Activated CD8-positive, alpha-beta memory T cell treated with anti-CD3 and anti-CD28 coated beads, Interleukin-2, amount 10 ng/mL, durations not matched to agents 7 days and 5 days (primary cell): ENCODE data around the gene DBNDD2. TPM values are rescaled to one million over a fixed set of nuclear protein-coding genes. Genes with fewer than 3 reads are reported as not detected.

Experiments
- ATAC-seq: fragments of 150-1000 bp; cut with Tn5 transposase; one replicate; pipeline ENCODE4 v1.10.0; 2021; ENCODE audit warnings: moderate library complexity
- CTCF ChIA-PET: fragments of 350-600 bp; sonication (Branson Sonifier 250); formaldehyde crosslinking; loops from one replicate; lab custom pipeline; 2021; ENCODE audit warnings: antibody characterized with exemption; lab: Charles Lee
- DNase-seq: peaks from one replicate; pipeline ENCODE4 v3.0.0-alpha.2; 2020
- H3K27ac Mint-ChIP-seq: one replicate; pipeline ENCODE4 v1.8.0; 2021; ENCODE audit warnings: mild to moderate bottlenecking, mixed read lengths
- H3K27me3 Mint-ChIP-seq: one replicate; pipeline ENCODE4 v1.8.0; 2021; ENCODE audit warnings: mixed read lengths
- H3K36me3 Mint-ChIP-seq: one replicate; pipeline ENCODE4 v1.8.0; 2021; ENCODE audit warnings: mild to moderate bottlenecking, mixed read lengths
- H3K4me1 Mint-ChIP-seq: one replicate; pipeline ENCODE4 v1.8.0; 2021; ENCODE audit warnings: mixed read lengths
- H3K4me3 Mint-ChIP-seq: one replicate; pipeline ENCODE4 v1.8.0; 2021; ENCODE audit warnings: mild to moderate bottlenecking, moderate library complexity, mixed read lengths
- H3K9me3 Mint-ChIP-seq: one replicate; pipeline ENCODE4 v1.8.0; 2022; ENCODE audit warnings: low read depth, mixed read lengths
- total RNA-seq, 2 experiments: library from RNA; stranded (reverse); gene quantifications; one replicate each; pipeline ENCODE4 v1.2.3, GENCODE V29; 2021

Gene DBNDD2
- total RNA-seq, 2 experiments from 2014 or later: 6.6 to 9.7 TPM

- no peak for DNase-seq
- CTCF ChIA-PET: interaction anchor here (2.5 to 14.2 kb wide), 2 partner anchors 10 to 59 kb away, joined by 15 to 478 read pairs; partner anchors contain the start of gene SYS1
- no peak overlapping the region for H3K4me3 Mint-ChIP-seq
- peaks cover 13% of the 10 kb centered on the region for H3K4me1 Mint-ChIP-seq
- no peaks in the 10 kb centered on the region for H3K27me3 Mint-ChIP-seq
- no peaks in the 10 kb centered on the region for H3K9me3 Mint-ChIP-seq
- peaks cover 20% of the 10 kb centered on the region for H3K36me3 Mint-ChIP-seq
- H3K27ac Mint-ChIP-seq: peak overlapping the region; percentile 19
- no peak for ATAC-seq
These were observed 19.4 kb downstream of the DBNDD2 start for GRCh38 chr20:45427236-45428149.

DNA sequence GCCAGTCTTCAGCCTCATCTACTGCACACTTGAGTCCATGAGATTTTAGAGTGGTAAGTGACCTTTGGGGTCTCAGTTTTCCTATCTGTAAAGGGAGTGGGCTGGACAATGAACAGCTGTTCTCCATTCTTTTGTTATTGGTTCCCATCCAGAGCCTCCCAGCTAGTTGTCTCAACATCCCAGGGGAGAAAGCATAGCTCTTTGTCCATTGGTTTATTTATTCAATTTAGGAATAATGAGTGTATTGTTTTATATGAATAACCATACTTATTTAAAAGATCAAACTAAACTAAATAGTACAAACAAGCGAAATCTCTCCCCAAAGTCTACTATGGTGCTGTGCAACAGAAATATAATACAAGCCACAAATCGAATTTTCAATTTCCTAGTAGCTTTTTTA lies 21.5 kb downstream of the DBNDD2 start:
- no peak overlapping the region for H3K27ac Mint-ChIP-seq
- ATAC-seq (no peak), DNase-seq (no peak)
- no peak overlapping the region for H3K4me3 Mint-ChIP-seq
- no peaks in the 10 kb centered on the region for H3K9me3 Mint-ChIP-seq
- CTCF ChIA-PET: interaction anchor here (1.0 to 14.2 kb wide), 4 partner anchors 14 to 118 kb away, joined by 3 to 478 read pairs (median 4); partner anchors contain the start of genes PIGT and SYS1
- H3K27me3 Mint-ChIP-seq: no peaks in the 10 kb centered on the region
- peaks cover 17% of the 10 kb centered on the region for H3K4me1 Mint-ChIP-seq
- H3K36me3 Mint-ChIP-seq: peaks cover 15% of the 10 kb centered on the region

GRCh38 chr20:45432294-45432693 lies 24.2 kb downstream of the DBNDD2 start:
- Mint-ChIP-seq H3K27me3 (no peaks in the 10 kb centered on the region), H3K9me3 (no peaks in the 10 kb centered on the region), H3K27ac (peak overlapping the region; percentile 45), H3K4me1 (peaks cover 28% of the 10 kb centered on the region), H3K36me3 (peaks cover 12% of the 10 kb centered on the region), H3K4me3 (no peak overlapping the region)
- CTCF ChIA-PET: interaction anchor here (0.7 to 14.2 kb wide), 4 partner anchors 11 to 114 kb away, joined by 3 to 478 read pairs (median 6); partner anchors contain the start of gene SYS1
- DNase-seq (peak; percentile 50), ATAC-seq (no peak)

GRCh38 chr20:45433316-45433715 lies 25.2 kb downstream of the DBNDD2 start:
- Mint-ChIP-seq H3K4me3 (no peak overlapping the region), H3K4me1 (peaks cover 28% of the 10 kb centered on the region), H3K9me3 (no peaks in the 10 kb centered on the region), H3K36me3 (peaks cover 12% of the 10 kb centered on the region), H3K27ac (no peak overlapping the region), H3K27me3 (no peaks in the 10 kb centered on the region)
- ATAC-seq (no peak), DNase-seq (no peak)
- CTCF ChIA-PET: interaction anchor here (2.1 to 14.2 kb wide), 2 partner anchors 65 to 115 kb away, joined by 6 to 478 read pairs; partner anchors contain the start of gene SYS1

DNA sequence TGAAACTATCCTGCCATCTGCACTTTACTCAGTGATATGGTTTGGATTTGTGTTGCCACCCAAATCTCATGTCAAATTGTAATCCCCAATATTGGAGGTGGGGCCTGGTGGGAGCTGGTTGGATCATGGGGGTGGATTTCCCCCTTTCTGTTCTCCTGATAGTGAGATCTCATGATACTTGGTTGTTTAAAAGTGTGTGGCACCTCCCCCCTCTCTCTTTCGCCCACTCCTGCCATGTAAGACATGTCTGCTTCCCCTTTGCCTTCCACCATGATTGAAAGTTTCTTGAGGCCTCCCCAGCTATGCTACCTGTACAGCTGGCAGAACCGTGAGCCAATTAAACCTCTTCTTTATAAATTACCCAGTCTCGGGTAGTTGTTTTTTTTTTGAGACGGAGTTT lies 25.9 kb downstream of the DBNDD2 start:
- Mint-ChIP-seq H3K4me1 (peaks cover 28% of the 10 kb centered on the region), H3K36me3 (peaks cover 12% of the 10 kb centered on the region), H3K27me3 (no peaks in the 10 kb centered on the region), H3K9me3 (no peaks in the 10 kb centered on the region), H3K4me3 (no peak overlapping the region), H3K27ac (peak overlapping the region; percentile 11)
- DNase-seq (no peak), ATAC-seq (no peak)
- CTCF ChIA-PET: interaction anchor here (4.4 to 14.2 kb wide), 2 partner anchors 66 to 122 kb away, joined by 26 to 478 read pairs; partner anchors contain the start of gene SYS1

DNA sequence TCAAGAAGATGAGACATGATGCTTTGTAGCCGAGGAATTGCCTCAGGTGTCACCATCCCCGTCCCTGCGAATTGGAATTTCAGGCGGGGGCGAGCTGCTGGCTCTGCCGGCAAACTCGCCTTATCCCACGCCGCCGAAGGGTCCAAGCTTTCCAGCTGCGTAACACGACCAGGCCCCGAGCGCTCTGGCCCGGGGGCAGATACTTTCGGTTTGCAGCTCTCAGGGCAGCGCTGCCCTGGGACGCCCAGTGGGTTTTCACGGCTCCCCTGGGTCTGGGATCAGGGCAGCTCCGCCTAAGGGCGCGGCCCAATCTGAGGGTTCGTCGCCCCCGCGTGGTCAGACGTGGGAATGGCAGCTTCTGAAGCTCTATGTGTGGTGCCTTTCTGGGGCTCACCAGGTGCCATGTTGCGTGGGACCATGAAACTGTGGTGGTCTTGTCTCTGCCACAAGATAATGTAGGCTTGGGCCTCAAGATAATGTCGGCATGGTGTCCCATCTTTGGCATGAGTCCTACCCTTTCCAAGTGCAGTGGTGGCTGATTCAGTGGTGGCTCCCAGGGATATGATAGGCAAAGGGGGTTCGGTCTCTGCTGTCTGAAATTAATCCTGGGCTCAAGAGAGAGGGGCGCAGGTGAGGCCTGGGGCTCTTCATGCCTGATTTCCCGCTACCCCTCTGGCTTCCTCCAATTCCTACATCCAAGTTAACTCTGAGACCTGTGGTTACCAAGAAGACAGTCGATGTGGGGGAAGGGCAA lies 28.8 kb downstream of the DBNDD2 start:
- Mint-ChIP-seq H3K27me3 (no peaks in the 10 kb centered on the region), H3K27ac (peak overlapping the region; percentile 58), H3K4me1 (peaks cover 24% of the 10 kb centered on the region), H3K9me3 (no peaks in the 10 kb centered on the region), H3K4me3 (peak overlapping the region; percentile 81), H3K36me3 (peaks cover 6% of the 10 kb centered on the region)
- CTCF ChIA-PET: interaction anchor here (0.6 to 14.2 kb wide), 38 partner anchors 9 to 339 kb away, joined by 3 to 478 read pairs (median 7); partner anchors contain the start of genes PIGT, RBPJL, SYS1 and TP53TG5
- ATAC-seq (peak; percentile 100), DNase-seq (peak; percentile 91)

GRCh38 chr20:45440424-45440823 lies 32.3 kb downstream of the DBNDD2 start:
- ATAC-seq (no peak), DNase-seq (no peak)
- CTCF ChIA-PET: interaction anchor here (0.8 to 14.2 kb wide), 5 partner anchors 9 to 122 kb away, joined by 3 to 478 read pairs (median 4); partner anchors contain the start of gene SYS1
- no peaks in the 10 kb centered on the region for H3K36me3 Mint-ChIP-seq
- peaks cover 40% of the 10 kb centered on the region for H3K4me1 Mint-ChIP-seq
- peaks cover 16% of the 10 kb centered on the region for H3K27me3 Mint-ChIP-seq
- no peak overlapping the region for H3K4me3 Mint-ChIP-seq
- H3K9me3 Mint-ChIP-seq: no peaks in the 10 kb centered on the region
- no peak overlapping the region for H3K27ac Mint-ChIP-seq

DNA sequence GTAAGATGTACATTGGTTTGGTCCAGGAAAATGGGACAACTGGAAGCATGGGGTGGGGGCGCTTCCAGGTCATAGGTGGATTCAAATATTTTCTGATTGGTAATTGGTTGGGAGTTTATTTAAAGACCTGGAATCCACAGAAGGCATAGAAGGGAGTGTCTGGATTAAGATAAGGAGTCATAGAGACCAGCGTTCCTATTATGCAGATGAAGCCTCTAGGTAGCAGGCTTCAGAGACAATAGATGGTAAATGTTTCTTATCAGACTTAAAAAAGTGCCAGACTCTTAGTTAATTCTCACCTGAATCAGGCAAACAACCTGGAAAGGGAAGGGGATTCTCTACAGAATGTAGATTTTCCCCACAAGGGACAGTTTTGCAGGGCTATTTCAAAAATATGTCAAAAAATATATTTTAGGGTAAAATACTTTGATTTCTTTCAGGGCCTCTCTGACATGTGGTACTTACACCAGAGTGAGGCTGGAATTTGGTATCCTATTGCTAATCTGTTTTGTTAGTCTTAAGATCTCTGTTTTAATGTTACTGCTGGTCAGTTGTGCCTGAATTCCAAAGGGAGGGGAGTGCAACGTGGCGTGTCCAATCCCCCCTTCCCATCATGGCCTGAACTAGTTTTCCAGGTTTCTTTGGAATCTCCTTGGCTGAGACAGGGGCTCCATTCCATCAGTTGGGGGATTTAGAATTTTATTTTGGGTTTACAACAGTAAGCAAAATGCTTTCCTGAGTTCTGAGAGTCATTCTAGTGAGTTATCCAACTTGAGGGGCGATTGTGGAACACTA lies 33.0 kb downstream of the DBNDD2 start:
- CTCF ChIA-PET: interaction anchor here (2.5 to 14.2 kb wide), 2 partner anchors 9 to 73 kb away, joined by 11 to 478 read pairs; partner anchors contain the start of gene SYS1
- H3K4me1 Mint-ChIP-seq: peaks cover 45% of the 10 kb centered on the region

GRCh38 chr20:45441746-45442145 lies 33.7 kb downstream of the DBNDD2 start:
- CTCF ChIA-PET: no interaction called here
- H3K36me3 Mint-ChIP-seq: no peaks in the 10 kb centered on the region
- H3K4me1 Mint-ChIP-seq: peaks cover 43% of the 10 kb centered on the region

More for the DNA sequence above, 33.0 kb downstream of the DBNDD2 start:
- Mint-ChIP-seq H3K36me3 (no peaks in the 10 kb centered on the region), H3K9me3 (no peaks in the 10 kb centered on the region), H3K4me3 (no peak overlapping the region), H3K27me3 (peaks cover 16% of the 10 kb centered on the region), H3K27ac (no peak overlapping the region)
- ATAC-seq: no peak
- DNase-seq: no peak

DNA sequence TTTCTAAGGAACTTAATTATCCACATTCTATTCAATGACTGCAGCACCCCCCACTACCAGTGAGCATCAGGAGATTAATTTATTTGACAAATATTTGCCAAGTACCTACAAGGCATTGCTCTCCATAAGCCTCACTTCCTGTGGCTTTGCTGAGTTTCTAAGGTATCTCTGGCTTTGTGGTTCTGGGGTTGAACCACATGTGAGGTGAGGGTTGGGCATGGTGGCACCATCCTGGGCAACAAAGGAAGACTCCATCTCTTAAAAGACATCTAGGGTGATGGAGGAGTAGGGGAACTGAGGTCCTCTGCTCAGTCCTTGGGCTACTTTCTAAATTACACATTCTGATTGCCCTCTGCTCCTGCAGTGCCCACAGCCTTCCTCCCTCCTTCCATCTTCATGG lies 36.0 kb downstream of the DBNDD2 start:
- DNase-seq (peak; percentile 73), ATAC-seq (peak; percentile 46)
- no peaks in the 10 kb centered on the region for H3K36me3 Mint-ChIP-seq
- H3K4me3 Mint-ChIP-seq: no peak overlapping the region
- peaks cover 23% of the 10 kb centered on the region for H3K27me3 Mint-ChIP-seq
- peaks cover 43% of the 10 kb centered on the region for H3K4me1 Mint-ChIP-seq
- H3K9me3 Mint-ChIP-seq: no peaks in the 10 kb centered on the region
- peak overlapping the region; percentile 76 for H3K27ac Mint-ChIP-seq
- CTCF ChIA-PET: interaction anchor here (1.0 to 11.8 kb wide), 6 partner anchors 8 to 132 kb away, joined by 4 to 100 read pairs (median 8); partner anchors contain the start of gene SYS1

More at GRCh38 chr20:45441746-45442145, 33.7 kb downstream of the DBNDD2 start:
- no peak overlapping the region for H3K4me3 Mint-ChIP-seq
- H3K27me3 Mint-ChIP-seq: peaks cover 20% of the 10 kb centered on the region
- DNase-seq (no peak), ATAC-seq (no peak)
- no peak overlapping the region for H3K27ac Mint-ChIP-seq
- no peaks in the 10 kb centered on the region for H3K9me3 Mint-ChIP-seq

GRCh38 chr20:45445805-45446562 lies 37.9 kb downstream of the DBNDD2 start:
- peaks cover 40% of the 10 kb centered on the region for H3K4me1 Mint-ChIP-seq
- peaks cover 23% of the 10 kb centered on the region for H3K27me3 Mint-ChIP-seq
- no peaks in the 10 kb centered on the region for H3K9me3 Mint-ChIP-seq
- H3K36me3 Mint-ChIP-seq: no peaks in the 10 kb centered on the region
- no peak overlapping the region for H3K4me3 Mint-ChIP-seq
- ATAC-seq: peak; percentile 81
- H3K27ac Mint-ChIP-seq: no peak overlapping the region
- peak; percentile 65 for DNase-seq
- CTCF ChIA-PET: interaction anchor here (1.0 to 11.8 kb wide), 11 partner anchors 9 to 434 kb away, joined by 3 to 100 read pairs (median 6); partner anchors contain the start of gene SYS1
